ENCODE results near the gene KRT2.

KRT2 gene

DNA sequence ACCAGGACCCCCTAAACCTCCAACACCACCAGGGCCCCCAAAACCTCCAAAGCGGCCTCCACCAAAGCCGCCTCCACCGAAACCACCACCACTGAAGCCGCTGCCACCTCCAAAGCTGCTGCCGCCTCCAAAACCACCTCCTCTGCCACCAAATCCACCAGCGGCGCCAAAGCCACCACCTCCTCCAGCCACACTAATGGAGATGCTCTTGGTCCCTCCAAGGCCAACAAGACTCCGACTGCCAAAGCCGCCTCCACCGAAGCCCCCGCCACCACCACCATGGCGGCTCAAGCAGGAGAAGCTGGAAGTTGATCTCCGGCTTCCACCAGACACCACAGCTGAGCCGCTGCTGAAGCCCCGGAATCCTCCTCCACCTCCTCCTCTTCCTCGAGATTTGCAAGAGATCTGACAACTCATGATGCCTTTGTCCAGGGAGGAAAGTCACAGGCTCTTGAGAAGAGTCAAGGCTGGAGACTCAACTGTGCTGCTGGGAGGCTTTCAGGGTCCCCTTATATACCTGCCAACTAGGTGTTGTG is at the start of gene KRT2:
Gene KRT2 (minus strand): TSS at position 486 of the 536 bp plus-strand sequence. CDS start 69 bp downstream, at position 417.
- H3K4me3 ChIP-seq (ENCODE audit: low read length) = no peak within 1 kb of the TSS
- no peak for DNase-seq (ENCODE audit: low read depth)
- no peak for TF ChIP-seq CTCF (conservative IDR thresholded peaks at IDR 0.05; ENCODE audit: low read depth, low read length)

- no peak for DNase-seq (ENCODE audit: low read depth)
- H3K4me3 ChIP-seq (ENCODE audit: low read length) = no peak overlapping the region
- TF ChIP-seq CTCF (conservative IDR thresholded peaks at IDR 0.05; ENCODE audit: low read depth, low read length) = no peak
Observed at GRCh38 chr12:52701281-52701680, 49.3 kb upstream of the KRT2 start.

DNA sequence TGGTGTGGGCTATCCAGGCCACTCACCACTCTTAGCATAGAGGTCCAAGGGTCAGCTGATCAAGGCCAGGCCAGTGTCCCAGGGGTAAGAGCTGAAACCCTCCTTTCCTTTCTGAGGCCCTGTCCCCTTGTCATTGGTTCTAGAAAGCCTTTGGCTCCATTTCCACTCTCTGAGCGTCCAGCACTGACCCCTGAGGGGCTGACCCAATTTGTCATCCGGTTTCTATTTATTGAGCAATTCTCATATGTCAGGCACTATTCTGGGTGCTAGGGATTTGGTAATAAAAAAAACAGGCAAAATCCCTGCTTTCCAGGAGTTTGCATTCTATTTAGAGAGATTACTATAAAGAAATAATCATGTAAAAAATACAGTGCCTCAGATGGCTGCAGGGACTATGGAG is 47.9 kb upstream of the KRT2 start:
- TF ChIP-seq CTCF (conservative IDR thresholded peaks at IDR 0.05; ENCODE audit: low read depth, low read length) = no peak
- no peak overlapping the region for H3K4me3 ChIP-seq (ENCODE audit: low read length)
- no peak for DNase-seq (ENCODE audit: low read depth)

DNA sequence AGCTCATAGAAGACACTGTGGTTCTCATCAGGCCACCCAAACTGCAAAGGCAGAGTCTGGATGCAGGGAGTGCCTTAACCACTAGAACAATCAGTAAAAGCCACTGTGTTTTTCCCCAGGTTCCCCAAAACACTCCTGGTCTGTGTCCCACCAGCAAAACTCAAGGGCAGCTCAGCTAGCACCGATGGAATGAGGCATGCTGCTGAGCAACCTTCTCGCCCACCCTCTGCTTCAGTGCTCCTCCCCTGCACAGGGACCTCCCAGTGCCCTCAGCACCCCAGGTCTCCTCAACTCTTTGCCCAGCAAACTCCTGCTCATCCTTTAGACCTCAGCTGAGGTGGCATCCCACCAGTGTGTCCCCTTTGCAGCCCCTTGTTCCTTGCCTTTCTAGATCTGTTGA is 47.4 kb upstream of the KRT2 start:
- no peak overlapping the region for H3K4me3 ChIP-seq (ENCODE audit: low read length)

GRCh38 chr12:52698651-52699340 is 46.8 kb upstream of the KRT2 start:
- TF ChIP-seq CTCF (conservative IDR thresholded peaks at IDR 0.05; ENCODE audit: low read depth, low read length) = no peak
- DNase-seq (ENCODE audit: low read depth) = no peak
- no peak overlapping the region for H3K4me3 ChIP-seq (ENCODE audit: low read length)

More for the DNA sequence above, 47.4 kb upstream of the KRT2 start:
- TF ChIP-seq CTCF (conservative IDR thresholded peaks at IDR 0.05; ENCODE audit: low read depth, low read length) = no peak
- DNase-seq (ENCODE audit: low read depth) = no peak

GRCh38 chr12:52697058-52697582 is 45.1 kb upstream of the KRT2 start:
- no peak for TF ChIP-seq CTCF (conservative IDR thresholded peaks at IDR 0.05; ENCODE audit: low read depth, low read length)
- no peak overlapping the region for H3K4me3 ChIP-seq (ENCODE audit: low read length)

DNA sequence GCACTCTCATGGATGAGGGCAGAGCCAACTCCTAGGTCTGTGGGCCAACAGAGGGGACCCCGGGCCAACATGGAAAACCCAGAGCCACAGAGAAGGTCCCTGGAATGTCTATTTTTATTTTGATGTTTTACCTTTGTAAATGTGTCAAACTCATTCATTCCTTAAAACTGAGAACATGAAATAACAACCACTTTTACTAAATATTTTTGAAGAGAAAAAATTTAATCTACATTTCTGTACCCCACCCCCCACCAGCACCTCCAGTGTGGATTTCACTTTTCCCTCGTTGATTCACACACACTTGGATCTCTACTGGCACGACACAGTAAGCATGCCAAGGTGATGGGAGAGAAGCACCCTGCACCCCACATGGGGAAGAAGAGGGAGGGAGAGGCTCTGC is 44.6 kb upstream of the KRT2 start:
- TF ChIP-seq CTCF (conservative IDR thresholded peaks at IDR 0.05; ENCODE audit: low read depth, low read length) = no peak
- no peak for DNase-seq (ENCODE audit: low read depth)
- no peak overlapping the region for H3K4me3 ChIP-seq (ENCODE audit: low read length)

More at GRCh38 chr12:52697058-52697582, 45.1 kb upstream of the KRT2 start:
- no peak for DNase-seq (ENCODE audit: low read depth)

All from retinal pigment epithelial cell (primary cell).